Glutamatergic neuron (in vitro differentiated cells): Measurements from ENCODE around the gene FXYD2. TPM values are rescaled to one million over a fixed set of nuclear protein-coding genes. Genes with fewer than 3 reads are reported as not detected.

Experiments used
- DNase-seq: peaks from one replicate; pipeline ENCODE4 v3.0.0; 2022
- H3K27ac Mint-ChIP-seq: one replicate; pipeline ENCODE4 v1.8.0; 2020; ENCODE audit warnings: mild to moderate bottlenecking, mixed read lengths, inconsistent platforms; ENCODE audit not compliant: unreplicated experiment
- H3K27me3 Mint-ChIP-seq: one replicate; pipeline ENCODE4 v1.8.0; 2020; ENCODE audit warnings: mild to moderate bottlenecking, moderate library complexity, mixed read lengths, inconsistent platforms; ENCODE audit not compliant: unreplicated experiment
- H3K36me3 Mint-ChIP-seq: one replicate; pipeline ENCODE4 v1.8.0; 2020; ENCODE audit warnings: mild to moderate bottlenecking, mixed read lengths, inconsistent platforms; ENCODE audit not compliant: unreplicated experiment
- H3K4me1 Mint-ChIP-seq: one replicate; pipeline ENCODE4 v1.8.0; 2020; ENCODE audit warnings: mild to moderate bottlenecking, low read depth, mixed read lengths, inconsistent platforms; ENCODE audit not compliant: unreplicated experiment
- H3K4me3 Mint-ChIP-seq: one replicate; pipeline ENCODE4 v1.8.0; 2020; ENCODE audit warnings: mild to moderate bottlenecking, mixed read lengths, inconsistent platforms; ENCODE audit not compliant: unreplicated experiment
- H3K9me3 Mint-ChIP-seq: one replicate; pipeline ENCODE4 v1.8.0; 2020; ENCODE audit warnings: mild to moderate bottlenecking, moderate library complexity, mixed read lengths, inconsistent platforms; ENCODE audit not compliant: unreplicated experiment
- CTCF ChIP-seq: fragments of 200-600 bp; sonication (generic); IDR thresholded peaks from one replicate; pipeline ENCODE4 v1.5.0; 2021; ENCODE audit not compliant: partially characterized antibody, unreplicated experiment
- total RNA-seq: library from RNA; stranded (reverse); fragmentation: NEBNext Ultra II Directional; extraction: Animal tissue kit (Norgen Biotek cat#: 25700); gene quantifications from one replicate; pipeline ENCODE4 v1.2.1, GENCODE V29; 2021; ENCODE audit not compliant: unreplicated experiment

FXYD2 gene
- total RNA-seq, 1 donor from 2014 or later: 0.44 TPM

GRCh38 chr11:117826190-117826570, 1.6 kb upstream of the FXYD2 start:
- TF ChIP-seq CTCF: no peak
- Mint-ChIP-seq H3K36me3 (no peaks in the 10 kb centered on the region), H3K4me1 (peaks cover 13% of the 10 kb centered on the region), H3K9me3 (peaks cover 5% of the 10 kb centered on the region), H3K27ac (no peak overlapping the region), H3K27me3 (peaks cover 12% of the 10 kb centered on the region), H3K4me3 (no peak overlapping the region)
- DNase-seq: no peak

GRCh38 chr11:117825538-117826189, 1.1 kb upstream of the FXYD2 start:
- no peak for DNase-seq
- TF ChIP-seq CTCF: no peak
- H3K27me3 Mint-ChIP-seq: peaks cover 12% of the 10 kb centered on the region

GRCh38 chr11:117823946-117824420, 561 bp downstream of the FXYD2 start:
- Mint-ChIP-seq H3K4me3 (no peak overlapping the region), H3K27ac (no peak overlapping the region), H3K27me3 (peaks cover 12% of the 10 kb centered on the region), H3K9me3 (peaks cover 3% of the 10 kb centered on the region), H3K36me3 (no peaks in the 10 kb centered on the region), H3K4me1 (peaks cover 13% of the 10 kb centered on the region)
- peak; percentile 46 for DNase-seq
- no peak for TF ChIP-seq CTCF

More at GRCh38 chr11:117825538-117826189, 1.1 kb upstream of the FXYD2 start:
- no peak overlapping the region for H3K27ac Mint-ChIP-seq
- no peak overlapping the region for H3K4me3 Mint-ChIP-seq
- H3K36me3 Mint-ChIP-seq: no peaks in the 10 kb centered on the region
- peaks cover 13% of the 10 kb centered on the region for H3K4me1 Mint-ChIP-seq
- H3K9me3 Mint-ChIP-seq: peaks cover 5% of the 10 kb centered on the region

- peak; percentile 20 for TF ChIP-seq CTCF
- Mint-ChIP-seq H3K27me3 (peaks cover 12% of the 10 kb centered on the region), H3K27ac (peak overlapping the region; percentile 43), H3K4me1 (peaks cover 13% of the 10 kb centered on the region), H3K36me3 (no peaks in the 10 kb centered on the region), H3K4me3 (no peak overlapping the region), H3K9me3 (peaks cover 3% of the 10 kb centered on the region)
- peak; percentile 27 for DNase-seq
These were observed 1.1 kb downstream of the FXYD2 start for GRCh38 chr11:117823294-117823945.
